Heart left ventricle (tissue), 16 donors: ENCODE measurements around the gene JADE1. TPM values are rescaled to one million over a fixed set of nuclear protein-coding genes. Genes with fewer than 3 reads are reported as not detected.

Source experiments
- ATAC-seq, 4 donors: fragments of 200-7000 bp; cut with Tn5 transposase; one replicate each; pipeline ENCODE4 v1.9.1; 2020 to 2022; ENCODE audit warnings: moderate library complexity in 4 of 4, mild to moderate bottlenecking in 3 of 4, moderate number of reproducible peaks in 1 of 4
- DNase-seq, 5 donors: peaks; one replicate each; pipeline ENCODE4 v3.0.0-alpha.2; 2020
- H3K27ac ChIP-seq, 12 donors: fragments of 200-600 bp; sonication (generic) in 4 of 12; one replicate each; pipeline versions ENCODE4 v1.5.0 to v1.8.0; 2016 to 2022; ENCODE audit warnings: mild to moderate bottlenecking in 2 of 12
- H3K27me3 ChIP-seq, 9 donors: fragments of 200-600 bp; sonication (generic) in 2 of 9; one replicate each; pipeline versions ENCODE4 v1.5.1 to v1.8.0; 2016 to 2022; ENCODE audit warnings: mild to moderate bottlenecking in 3 of 9
- H3K36me3 ChIP-seq, 9 donors: fragments of 200-600 bp; sonication (generic) in 2 of 9; one replicate each; pipeline versions ENCODE4 v1.5.0 to v1.8.0; 2018 to 2022; ENCODE audit warnings: mild to moderate bottlenecking in 2 of 9
- H3K4me1 ChIP-seq, 12 donors: fragments of 200-600 bp; sonication (generic) in 4 of 12; one replicate each; pipeline versions ENCODE4 v1.5.0 to v1.8.0; 2016 to 2022; ENCODE audit warnings: mild to moderate bottlenecking in 3 of 12
- H3K4me3 ChIP-seq, 12 donors: fragments of 200-600 bp; sonication (generic) in 4 of 12; one replicate each; pipeline versions ENCODE4 v1.5.0 to v1.8.0; 2017 to 2022; ENCODE audit warnings: mild to moderate bottlenecking in 9 of 12, moderate library complexity in 4 of 12
- H3K9me3 ChIP-seq, 12 donors: fragments of 200-600 bp; sonication (generic) in 4 of 12; one replicate each; pipeline versions ENCODE4 v1.5.0 to v1.8.0; 2016 to 2022; ENCODE audit warnings: mild to moderate bottlenecking in 1 of 12
- CTCF ChIP-seq, 12 donors: fragments of 200-600 bp; sonication (generic) in 4 of 12; IDR thresholded peaks; one replicate each; pipeline versions ENCODE4 v1.5.0 to v1.8.0; 2018 to 2022; ENCODE audit warnings: antibody characterized with exemption in 12 of 12, mild to moderate bottlenecking in 5 of 12
- POLR2A ChIP-seq, 2 donors: fragments of 450-650 bp; IDR thresholded peaks; one replicate each; pipeline ENCODE4 v1.6.1; 2017; ENCODE audit warnings: antibody characterized with exemption in 2 of 2, mild to moderate bottlenecking in 2 of 2, moderate library complexity in 2 of 2
- WGBS, 4 donors: extraction: QIAGEN DNeasy Blood & Tissue Kit in 2 of 4; methylation state at CpG; one replicate each; pipeline versions ENCODE4 v1.1.5 to v1.1.7; 2013 to 2018; 5-methylcytosine and 5-hydroxymethylcytosine counted together
- intact Hi-C, 10 donors: fragments of 100-400 bp; cut with DNase I; formaldehyde crosslinking; loops; one replicate each; pipeline versions ENCODE4 v1.11.1 to v1.14.2; 2022
- polyA plus RNA-seq, 2 donors: library from polyadenylated mRNA; stranded (reverse); fragments of 200-250 nt; gene quantifications; one replicate each; pipeline ENCODE4 v1.2.3, GENCODE V29; 2013
- total RNA-seq, 9 donors: library from RNA; depleted of rRNA in 2 of 9; stranded (reverse); fragments of >200 nt in 2 of 9; fragmentation: NEBNext Ultra II Directional in 3 of 9; extraction: Animal tissue kit (Norgen Biotek cat#: 25700) in 3 of 9; gene quantifications; one replicate each; pipeline versions ENCODE4 v1.1.0 to v1.2.4, GENCODE V29; 2016 to 2023
- donor health status: ischemic (EF 13 %, LVEDD 7.1; RV severe dilation, severe dysfunction).
- donor health status: healthy with polysubstance abuse.
- donor health status: DM: no; HTN: yes; CAD: no.
- donor health status: DM: no; HTN: no; CAD: no.
- donor health status: ischemic (EF 25% LVEDD 6.9; RV normal size, moderate dysfunction).
- donor health status: ischemic (EF 25% LVEDD 5.7; RV mildly dilated, moderate dysfunction).
- donor health status: healthy.
- donor health status: DM: yes; HTN: yes; CAD: no.
- donor health status: ischemic (EF 35%, LVEDD 5.7; RV mildly dilated, moderate dysfunction).
- donor health status: nonischemic (EF 11% LVEDD 7.7; RV severe dilation, severe dysfunction).
- donor health status: DM: yes; HTN: yes; CAD: no.
- donor health status: PGD.
- donor health status: ischemic (EF 29% LVEDD 5.4; RV normal size, mild dysfunction).
- donor health status: nonischemic (EF 23%, LVEDD 6.1; RV moderate dilation, normal function).

The JADE1 gene
- total and polyA plus RNA-seq, 11 donors, result 15.0 to 31.9 (median 19.7) TPM

GRCh38 chr4:128847082-128847724, 37.7 kb downstream of the JADE1 start:
- no peaks in the 10 kb centered on the region for H3K27me3 ChIP-seq
- no peak for TF ChIP-seq CTCF (IDR thresholded peaks at IDR 0.05)
- TF ChIP-seq POLR2A (IDR thresholded peaks at IDR 0.05), result no peak
- peaks cover 4 to 96% (median 81%) of the 10 kb centered on the region in 9 donors for H3K36me3 ChIP-seq
- H3K27ac ChIP-seq, result peak overlapping the region in 3 of 12 donors; percentile 15 to 70 (median 35)
- no peak for ATAC-seq
- peaks cover 0 to 54% (median 30%) of the 10 kb centered on the region in 12 donors for H3K4me1 ChIP-seq
- H3K9me3 ChIP-seq, result no peaks in the 10 kb centered on the region
- intact Hi-C loops, result loop anchor here in 1 of 10 donors (5.0 kb wide), 1 partner anchor 35 kb away; no protein-coding TSS in a partner anchor
- no peak overlapping the region for H3K4me3 ChIP-seq
- no peak for DNase-seq
- 83 to 89% (median 86%) methylated on average over 6 to 7 of the region's 7 CpGs for WGBS, 4 donors

GRCh38 chr4:128848461-128848860, 39.0 kb downstream of the JADE1 start:
- Histone ChIP-seq H3K36me3 (peaks cover 4 to 98% (median 83%) of the 10 kb centered on the region in 9 donors), H3K27ac (no peak overlapping the region), H3K4me3 (no peak overlapping the region), H3K4me1 (peaks cover 0 to 47% (median 25%) of the 10 kb centered on the region in 12 donors), H3K9me3 (no peaks in the 10 kb centered on the region), H3K27me3 (no peaks in the 10 kb centered on the region)
- no peak for DNase-seq
- intact Hi-C loops, result loop anchor here in 1 of 10 donors (5.0 kb wide), 1 partner anchor 36 kb away; no protein-coding TSS in a partner anchor
- no peak for ATAC-seq
- TF ChIP-seq CTCF (IDR thresholded peaks at IDR 0.05) (no peak), POLR2A (IDR thresholded peaks at IDR 0.05) (no peak)
- WGBS, 4 donors, result 94 to 100% (median 96%) methylated on average over 3 of the region's 3 CpGs

DNA sequence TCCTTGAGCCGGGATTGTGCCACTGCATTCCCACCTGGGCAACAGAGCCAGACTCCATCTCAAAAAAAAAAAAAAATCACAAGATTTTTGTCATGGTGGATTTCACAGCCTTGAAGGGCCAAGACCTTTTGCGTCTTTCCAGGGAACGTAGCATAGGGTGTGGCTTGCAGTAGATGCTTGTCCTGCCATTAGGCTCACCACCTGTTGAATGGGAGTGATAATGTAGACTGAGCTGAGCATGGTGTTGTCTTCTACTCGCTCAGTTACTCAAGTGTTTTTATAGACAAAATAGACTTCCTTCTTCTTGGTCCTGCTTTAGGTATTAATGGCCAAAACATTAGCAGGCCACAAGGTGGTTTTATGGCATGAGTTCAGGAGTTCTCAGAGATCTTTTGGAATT, 40.8 kb downstream of the JADE1 start:
- WGBS, 4 donors, result 95 to 98% (median 96%) methylated on average over 4 of the region's 4 CpGs
- DNase-seq (no peak), ATAC-seq (no peak)
- Histone ChIP-seq H3K27ac (no peak overlapping the region), H3K4me3 (no peak overlapping the region), H3K27me3 (no peaks in the 10 kb centered on the region), H3K9me3 (no peaks in the 10 kb centered on the region), H3K4me1 (peaks cover 0 to 37% (median 10%) of the 10 kb centered on the region in 12 donors), H3K36me3 (peaks cover 4 to 100% (median 95%) of the 10 kb centered on the region in 9 donors)
- intact Hi-C loops, result no loop called here
- no peak for TF ChIP-seq POLR2A (IDR thresholded peaks at IDR 0.05)
- no peak for TF ChIP-seq CTCF (IDR thresholded peaks at IDR 0.05)

DNA sequence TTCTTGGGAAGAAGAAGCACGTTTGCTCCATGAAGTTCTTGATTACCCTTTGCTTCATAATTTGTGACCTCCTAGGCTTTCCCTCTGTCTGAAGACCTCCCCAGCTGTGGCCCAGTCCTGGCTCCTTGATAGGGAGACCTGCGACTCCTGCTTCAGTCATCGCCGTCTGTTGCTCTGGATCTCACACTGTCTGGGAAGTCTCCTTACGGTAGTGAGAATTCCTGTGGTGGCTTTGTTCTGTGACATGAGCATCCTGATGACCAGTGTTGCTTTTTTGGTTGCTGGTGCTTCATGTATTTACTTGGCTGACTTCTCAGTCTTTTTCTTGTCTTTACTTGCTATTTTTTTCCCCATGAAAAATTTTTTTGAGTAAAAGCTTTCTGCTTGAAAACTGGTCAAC, 44.2 kb downstream of the JADE1 start:
- TF ChIP-seq CTCF (IDR thresholded peaks at IDR 0.05) (no peak), POLR2A (IDR thresholded peaks at IDR 0.05) (no peak)
- no peak for ATAC-seq
- no peaks in the 10 kb centered on the region for H3K27me3 ChIP-seq
- 81 to 87% (median 86%) methylated on average over 5 of the region's 5 CpGs for WGBS, 4 donors
- no peak for DNase-seq
- intact Hi-C loops, result no loop called here
- H3K9me3 ChIP-seq, result no peaks in the 10 kb centered on the region
- peak overlapping the region in 1 of 12 donors; percentile 60 for H3K27ac ChIP-seq
- H3K4me1 ChIP-seq, result peaks cover 0 to 19% (median 3%) of the 10 kb centered on the region in 12 donors
- peaks cover 4 to 96% (median 94%) of the 10 kb centered on the region in 9 donors for H3K36me3 ChIP-seq
- H3K4me3 ChIP-seq, result no peak overlapping the region
